ENCODE data around the gene ESD.
"Not testable (repeated sequence)": the region's sequence is repeated elsewhere in the genome, so short reads cannot be mapped to it uniquely, and the experiment has no call there.

Gene ESD

GRCh38 chr13:46817838-46818476, 21.0 kb upstream of the ESD start:
- Histone ChIP-seq H3K9ac (ENCODE audit: low read depth in 1 of 2, low read length in 2 of 2) (no peak overlapping the region), H3K27me3 (ENCODE audit: control insufficient read depth in 1 of 2, insufficient read depth in 2 of 2, low read length in 2 of 2) (no peaks in the 10 kb centered on the region), H3K4me1 (ENCODE audit: control insufficient read depth in 1 of 2, insufficient read depth in 2 of 2, low read length in 2 of 2) (no peaks in the 10 kb centered on the region), H3K9me3 (ENCODE audit: control insufficient read depth in 1 of 2, low read length in 2 of 2) (peaks cover 0 to under 1% of the 10 kb centered on the region in 2 donors), H3K36me3 (ENCODE audit: control insufficient read depth in 1 of 2, insufficient read depth in 2 of 2, low read length in 2 of 2) (no peaks in the 10 kb centered on the region), H3K4me3 (ENCODE audit: low read depth in 1 of 2, low read length in 2 of 2) (no peak overlapping the region), H3K27ac (ENCODE audit: low read depth, low read length) (no peak overlapping the region)

DNA sequence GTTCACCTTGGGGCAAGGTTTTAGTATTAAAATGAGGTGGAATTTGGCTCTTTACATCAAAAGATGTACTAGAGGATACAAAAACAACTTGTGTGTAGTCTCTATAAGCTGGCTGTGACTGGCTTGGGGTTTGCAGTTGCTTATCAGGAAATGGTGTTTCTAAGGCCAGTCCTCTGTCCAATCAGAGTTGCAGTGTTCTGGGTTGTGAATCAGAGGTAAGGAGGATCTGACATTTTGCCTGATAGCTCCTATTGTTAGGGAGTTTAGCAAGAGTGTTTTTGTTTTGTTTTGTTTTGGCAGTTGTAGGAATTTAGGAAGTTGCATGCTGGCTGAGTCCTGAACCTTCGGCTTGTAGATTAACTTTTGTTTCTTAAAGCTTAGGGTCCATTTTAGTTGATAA, 20.1 kb upstream of the ESD start:
- no peak overlapping the region for H3K27ac ChIP-seq (ENCODE audit: low read depth, low read length)
- H3K9ac ChIP-seq (ENCODE audit: low read depth in 1 of 2, low read length in 2 of 2), result no peak overlapping the region
- no peaks in the 10 kb centered on the region for H3K4me1 ChIP-seq (ENCODE audit: control insufficient read depth in 1 of 2, insufficient read depth in 2 of 2, low read length in 2 of 2)
- no peaks in the 10 kb centered on the region for H3K27me3 ChIP-seq (ENCODE audit: control insufficient read depth in 1 of 2, insufficient read depth in 2 of 2, low read length in 2 of 2)
- no peaks in the 10 kb centered on the region for H3K36me3 ChIP-seq (ENCODE audit: control insufficient read depth in 1 of 2, insufficient read depth in 2 of 2, low read length in 2 of 2)
- H3K9me3 ChIP-seq (ENCODE audit: control insufficient read depth in 1 of 2, low read length in 2 of 2), result peaks cover 8 to 9% of the 10 kb centered on the region in 2 donors
- no peak overlapping the region for H3K4me3 ChIP-seq (ENCODE audit: low read depth in 1 of 2, low read length in 2 of 2)

DNA sequence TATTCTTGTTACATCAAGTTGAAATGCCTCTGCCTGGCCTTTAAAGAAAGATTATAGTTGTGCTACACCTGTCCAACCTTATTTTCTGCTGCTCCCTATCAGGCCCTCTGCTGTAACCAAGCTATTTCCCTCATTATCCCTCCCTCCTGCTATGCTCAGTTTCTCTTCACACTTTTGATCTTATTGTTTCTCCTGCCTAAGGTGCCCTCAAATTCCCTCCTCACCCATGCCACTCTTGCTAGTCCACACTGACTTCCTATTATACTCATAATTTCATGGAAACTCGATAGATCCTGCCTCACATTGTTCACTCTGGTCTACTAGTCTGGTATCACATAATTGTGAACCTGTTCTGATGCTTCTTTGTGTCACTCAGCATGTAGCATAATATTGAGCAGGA, 19.4 kb upstream of the ESD start:
- no peak overlapping the region for H3K27ac ChIP-seq (ENCODE audit: low read depth, low read length)

DNA sequence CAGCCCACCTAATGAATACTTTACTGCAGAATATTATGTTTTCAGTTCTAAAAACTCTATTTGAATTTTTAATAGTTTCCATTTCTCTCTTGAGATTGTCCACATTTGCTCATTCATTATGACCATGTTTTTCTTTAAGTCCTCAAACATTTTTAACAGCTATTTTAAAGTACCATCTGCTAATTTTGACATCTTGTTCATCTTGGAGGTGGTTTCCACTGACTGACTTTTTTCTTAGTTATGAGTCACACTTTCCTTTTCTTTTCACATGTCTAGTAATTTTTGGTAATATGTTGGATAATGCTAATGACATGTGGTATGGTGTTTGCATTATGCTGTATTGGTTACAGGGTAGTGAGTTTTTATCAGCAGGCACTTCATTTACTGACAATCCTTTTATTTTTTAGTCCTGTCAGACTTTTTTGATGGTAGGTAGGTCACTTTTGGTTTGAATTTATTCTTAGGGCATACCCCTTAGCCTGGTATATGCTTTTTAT, 15.4 kb upstream of the ESD start:
- Histone ChIP-seq H3K27ac (ENCODE audit: low read depth, low read length) (no peak overlapping the region), H3K4me3 (ENCODE audit: low read depth in 1 of 2, low read length in 2 of 2) (no peak overlapping the region), H3K4me1 (ENCODE audit: control insufficient read depth in 1 of 2, insufficient read depth in 2 of 2, low read length in 2 of 2) (no peaks in the 10 kb centered on the region), H3K36me3 (ENCODE audit: control insufficient read depth in 1 of 2, insufficient read depth in 2 of 2, low read length in 2 of 2) (no peaks in the 10 kb centered on the region), H3K27me3 (ENCODE audit: control insufficient read depth in 1 of 2, insufficient read depth in 2 of 2, low read length in 2 of 2) (no peaks in the 10 kb centered on the region), H3K9ac (ENCODE audit: low read depth in 1 of 2, low read length in 2 of 2) (no peak overlapping the region), H3K9me3 (ENCODE audit: control insufficient read depth in 1 of 2, low read length in 2 of 2) (peaks cover 9 to 10% of the 10 kb centered on the region in 2 donors)

More for the DNA sequence above, 19.4 kb upstream of the ESD start:
- no peaks in the 10 kb centered on the region for H3K4me1 ChIP-seq (ENCODE audit: control insufficient read depth in 1 of 2, insufficient read depth in 2 of 2, low read length in 2 of 2)
- H3K36me3 ChIP-seq (ENCODE audit: control insufficient read depth in 1 of 2, insufficient read depth in 2 of 2, low read length in 2 of 2), result no peaks in the 10 kb centered on the region
- H3K27me3 ChIP-seq (ENCODE audit: control insufficient read depth in 1 of 2, insufficient read depth in 2 of 2, low read length in 2 of 2), result no peaks in the 10 kb centered on the region
- peaks cover 9 to 10% of the 10 kb centered on the region in 2 donors for H3K9me3 ChIP-seq (ENCODE audit: control insufficient read depth in 1 of 2, low read length in 2 of 2)
- no peak overlapping the region for H3K4me3 ChIP-seq (ENCODE audit: low read depth in 1 of 2, low read length in 2 of 2)
- no peak overlapping the region for H3K9ac ChIP-seq (ENCODE audit: low read depth in 1 of 2, low read length in 2 of 2)

GRCh38 chr13:46810440-46810839, 13.5 kb upstream of the ESD start:
- Histone ChIP-seq H3K9ac (ENCODE audit: low read depth in 1 of 2, low read length in 2 of 2) (no peak overlapping the region), H3K9me3 (ENCODE audit: control insufficient read depth in 1 of 2, low read length in 2 of 2) (peaks cover 9 to 10% of the 10 kb centered on the region in 2 donors), H3K36me3 (ENCODE audit: control insufficient read depth in 1 of 2, insufficient read depth in 2 of 2, low read length in 2 of 2) (no peaks in the 10 kb centered on the region), H3K27ac (ENCODE audit: low read depth, low read length) (no peak overlapping the region), H3K4me1 (ENCODE audit: control insufficient read depth in 1 of 2, insufficient read depth in 2 of 2, low read length in 2 of 2) (no peaks in the 10 kb centered on the region), H3K27me3 (ENCODE audit: control insufficient read depth in 1 of 2, insufficient read depth in 2 of 2, low read length in 2 of 2) (no peaks in the 10 kb centered on the region), H3K4me3 (ENCODE audit: low read depth in 1 of 2, low read length in 2 of 2) (no peak overlapping the region)

DNA sequence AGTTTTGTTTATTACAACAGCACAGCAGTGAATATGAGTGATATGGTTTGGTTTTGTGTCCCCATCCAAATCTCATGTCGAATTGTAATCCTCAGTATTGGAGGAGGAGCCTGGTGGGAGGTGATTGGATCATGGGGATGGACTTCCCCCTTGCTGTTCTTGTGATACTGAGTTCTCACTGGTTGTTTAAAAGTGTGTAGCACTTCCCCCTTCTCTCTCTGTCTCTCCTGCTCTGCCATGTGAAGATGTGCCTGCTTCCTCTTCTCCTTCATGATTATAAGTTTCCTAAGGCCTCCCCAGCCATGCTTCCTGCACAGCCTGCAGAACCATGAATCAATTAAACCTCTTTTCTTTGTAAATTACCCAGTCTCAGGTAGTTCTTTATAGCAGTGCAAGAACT, 8.0 kb upstream of the ESD start:
- H3K36me3 ChIP-seq (ENCODE audit: control insufficient read depth in 1 of 2, insufficient read depth in 2 of 2, low read length in 2 of 2); H3K4me3 ChIP-seq (ENCODE audit: low read depth in 1 of 2, low read length in 2 of 2); H3K4me1 ChIP-seq (ENCODE audit: control insufficient read depth in 1 of 2, insufficient read depth in 2 of 2, low read length in 2 of 2); H3K9ac ChIP-seq (ENCODE audit: low read depth in 1 of 2, low read length in 2 of 2); H3K9me3 ChIP-seq (ENCODE audit: control insufficient read depth in 1 of 2, low read length in 2 of 2); H3K27ac ChIP-seq (ENCODE audit: low read depth, low read length); H3K27me3 ChIP-seq (ENCODE audit: control insufficient read depth in 1 of 2, insufficient read depth in 2 of 2, low read length in 2 of 2): not testable (repeated sequence)

DNA sequence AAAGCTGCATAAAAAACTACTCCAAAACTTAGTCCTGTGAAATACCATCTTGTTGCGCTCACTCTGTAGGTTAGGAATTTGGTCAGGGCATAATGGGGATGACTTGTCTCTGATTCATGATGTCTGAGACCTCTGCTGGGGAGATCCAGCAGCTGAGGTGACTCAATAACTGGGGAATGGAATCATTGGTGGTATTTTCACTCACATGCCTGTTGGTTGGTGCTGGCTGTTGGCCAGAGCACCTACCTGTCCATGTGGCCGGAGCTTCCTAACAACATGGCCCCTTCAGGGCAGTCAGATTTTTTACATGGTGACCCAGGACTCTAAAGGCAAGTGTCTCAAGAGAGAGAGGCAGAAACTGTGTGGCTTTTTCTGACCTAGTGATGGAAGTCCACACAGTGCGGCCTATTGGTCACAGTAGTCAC, 7.4 kb upstream of the ESD start:
- no peak overlapping the region for H3K4me3 ChIP-seq (ENCODE audit: low read depth in 1 of 2, low read length in 2 of 2)
- no peak overlapping the region for H3K9ac ChIP-seq (ENCODE audit: low read depth in 1 of 2, low read length in 2 of 2)
- H3K27me3 ChIP-seq (ENCODE audit: control insufficient read depth in 1 of 2, insufficient read depth in 2 of 2, low read length in 2 of 2), result no peaks in the 10 kb centered on the region
- H3K9me3 ChIP-seq (ENCODE audit: control insufficient read depth in 1 of 2, low read length in 2 of 2), result no peaks in the 10 kb centered on the region
- H3K4me1 ChIP-seq (ENCODE audit: control insufficient read depth in 1 of 2, insufficient read depth in 2 of 2, low read length in 2 of 2), result peaks cover 0 to 5% of the 10 kb centered on the region in 2 donors
- H3K36me3 ChIP-seq (ENCODE audit: control insufficient read depth in 1 of 2, insufficient read depth in 2 of 2, low read length in 2 of 2), result no peaks in the 10 kb centered on the region
- H3K27ac ChIP-seq (ENCODE audit: low read depth, low read length), result no peak overlapping the region

GRCh38 chr13:46803586-46803985, 6.6 kb upstream of the ESD start:
- no peak overlapping the region for H3K9ac ChIP-seq (ENCODE audit: low read depth in 1 of 2, low read length in 2 of 2)
- no peak overlapping the region for H3K4me3 ChIP-seq (ENCODE audit: low read depth in 1 of 2, low read length in 2 of 2)
- H3K27ac ChIP-seq (ENCODE audit: low read depth, low read length), result no peak overlapping the region
- H3K4me1 ChIP-seq (ENCODE audit: control insufficient read depth in 1 of 2, insufficient read depth in 2 of 2, low read length in 2 of 2), result peaks cover 0 to 5% of the 10 kb centered on the region in 2 donors
- H3K9me3 ChIP-seq (ENCODE audit: control insufficient read depth in 1 of 2, low read length in 2 of 2), result no peaks in the 10 kb centered on the region
- no peaks in the 10 kb centered on the region for H3K36me3 ChIP-seq (ENCODE audit: control insufficient read depth in 1 of 2, insufficient read depth in 2 of 2, low read length in 2 of 2)
- H3K27me3 ChIP-seq (ENCODE audit: control insufficient read depth in 1 of 2, insufficient read depth in 2 of 2, low read length in 2 of 2), result no peaks in the 10 kb centered on the region

GRCh38 chr13:46801858-46802257, 4.9 kb upstream of the ESD start:
- Histone ChIP-seq H3K4me1 (ENCODE audit: control insufficient read depth in 1 of 2, insufficient read depth in 2 of 2, low read length in 2 of 2) (peaks cover 4 to 13% of the 10 kb centered on the region in 2 donors), H3K27me3 (ENCODE audit: control insufficient read depth in 1 of 2, insufficient read depth in 2 of 2, low read length in 2 of 2) (no peaks in the 10 kb centered on the region), H3K9me3 (ENCODE audit: control insufficient read depth in 1 of 2, low read length in 2 of 2) (no peaks in the 10 kb centered on the region), H3K36me3 (ENCODE audit: control insufficient read depth in 1 of 2, insufficient read depth in 2 of 2, low read length in 2 of 2) (no peaks in the 10 kb centered on the region), H3K4me3 (ENCODE audit: low read depth in 1 of 2, low read length in 2 of 2) (no peak overlapping the region), H3K27ac (ENCODE audit: low read depth, low read length) (no peak overlapping the region), H3K9ac (ENCODE audit: low read depth in 1 of 2, low read length in 2 of 2) (no peak overlapping the region)

DNA sequence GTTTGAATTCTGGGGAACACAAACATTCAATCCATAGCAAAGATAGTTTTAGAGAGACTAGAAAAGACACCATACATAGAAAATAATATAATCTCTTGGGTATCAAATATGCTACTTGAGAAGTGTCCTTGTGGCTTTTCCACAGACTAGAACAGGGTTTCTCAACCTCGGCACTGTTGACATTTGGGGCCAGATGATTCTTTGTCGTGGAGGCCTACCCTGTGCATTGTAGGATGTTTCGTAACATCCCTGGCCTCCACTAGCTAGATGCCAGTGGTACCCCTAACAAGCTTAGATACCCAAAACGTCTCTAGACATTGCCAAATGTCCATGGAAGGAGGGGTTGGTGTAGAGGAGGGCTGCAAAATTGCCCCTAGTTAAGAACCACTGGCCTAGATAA, 2.2 kb upstream of the ESD start:
- Histone ChIP-seq H3K4me3 (ENCODE audit: low read depth in 1 of 2, low read length in 2 of 2) (no peak overlapping the region), H3K9me3 (ENCODE audit: control insufficient read depth in 1 of 2, low read length in 2 of 2) (no peaks in the 10 kb centered on the region), H3K27ac (ENCODE audit: low read depth, low read length) (no peak overlapping the region), H3K4me1 (ENCODE audit: control insufficient read depth in 1 of 2, insufficient read depth in 2 of 2, low read length in 2 of 2) (peaks cover 5 to 33% of the 10 kb centered on the region in 2 donors), H3K27me3 (ENCODE audit: control insufficient read depth in 1 of 2, insufficient read depth in 2 of 2, low read length in 2 of 2) (no peaks in the 10 kb centered on the region), H3K9ac (ENCODE audit: low read depth in 1 of 2, low read length in 2 of 2) (no peak overlapping the region), H3K36me3 (ENCODE audit: control insufficient read depth in 1 of 2, insufficient read depth in 2 of 2, low read length in 2 of 2) (no peaks in the 10 kb centered on the region)

Data from duodenal mucosa (tissue), 2 donors.